ENCODE measurements around the gene CYGB.

DNA sequence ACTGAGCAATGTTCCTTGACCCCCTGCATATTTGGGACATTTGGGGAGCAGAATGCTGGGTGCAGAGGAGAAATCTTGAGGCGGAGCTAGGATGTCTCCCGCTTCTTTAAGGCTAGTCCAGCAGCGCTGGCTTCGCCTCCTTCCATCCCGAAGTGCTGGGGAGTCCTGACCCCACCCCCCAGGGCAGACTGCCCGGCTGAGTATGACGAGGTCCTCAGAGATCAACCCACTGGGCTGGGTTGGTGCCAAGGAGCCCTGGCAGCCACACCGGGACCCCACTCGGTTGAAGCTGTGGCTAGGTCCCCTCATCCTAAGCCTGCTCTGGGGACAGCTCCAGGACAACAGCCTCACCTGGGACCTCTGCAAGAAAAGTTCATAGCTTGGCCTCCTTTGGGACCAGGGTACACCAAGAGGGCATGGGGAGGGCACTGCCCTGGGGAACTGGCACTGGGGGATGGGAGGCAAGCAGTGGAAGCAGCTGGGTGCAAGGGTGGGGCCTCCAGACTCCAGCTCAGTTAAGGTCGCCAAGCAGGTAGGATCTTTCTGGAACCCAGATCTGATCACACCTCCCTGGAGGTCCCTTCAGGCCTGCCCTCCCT is 47.3 kb downstream of the CYGB start:
- TF ChIP-seq, protein P1, sequence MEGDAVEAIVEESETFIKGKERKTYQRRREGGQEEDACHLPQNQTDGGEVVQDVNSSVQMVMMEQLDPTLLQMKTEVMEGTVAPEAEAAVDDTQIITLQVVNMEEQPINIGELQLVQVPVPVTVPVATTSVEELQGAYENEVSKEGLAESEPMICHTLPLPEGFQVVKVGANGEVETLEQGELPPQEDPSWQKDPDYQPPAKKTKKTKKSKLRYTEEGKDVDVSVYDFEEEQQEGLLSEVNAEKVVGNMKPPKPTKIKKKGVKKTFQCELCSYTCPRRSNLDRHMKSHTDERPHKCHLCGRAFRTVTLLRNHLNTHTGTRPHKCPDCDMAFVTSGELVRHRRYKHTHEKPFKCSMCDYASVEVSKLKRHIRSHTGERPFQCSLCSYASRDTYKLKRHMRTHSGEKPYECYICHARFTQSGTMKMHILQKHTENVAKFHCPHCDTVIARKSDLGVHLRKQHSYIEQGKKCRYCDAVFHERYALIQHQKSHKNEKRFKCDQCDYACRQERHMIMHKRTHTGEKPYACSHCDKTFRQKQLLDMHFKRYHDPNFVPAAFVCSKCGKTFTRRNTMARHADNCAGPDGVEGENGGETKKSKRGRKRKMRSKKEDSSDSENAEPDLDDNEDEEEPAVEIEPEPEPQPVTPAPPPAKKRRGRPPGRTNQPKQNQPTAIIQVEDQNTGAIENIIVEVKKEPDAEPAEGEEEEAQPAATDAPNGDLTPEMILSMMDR (IDR thresholded peaks at IDR 0.05), result no peak
- TF ChIP-seq POLR2AphosphoS5 (IDR thresholded peaks at IDR 0.05) (no peak), POLR2A (IDR thresholded peaks at IDR 0.05) (no peak), EP300 (IDR thresholded peaks at IDR 0.05) (no peak)

All from gastroesophageal sphincter (tissue), 3 donors.